SK-N-SH (cell line): Measurements from ENCODE around the gene SIT1. TPM values are rescaled to one million over a fixed set of nuclear protein-coding genes. Genes with fewer than 3 reads are reported as not detected.

Experiments
- CTCF ChIA-PET: fragments of 300-600, 350-600 bp; formaldehyde crosslinking; extraction: SDS; loops from one replicate; lab custom pipeline; 2021; lab: Yijun Ruan, JAX
- POLR2A ChIA-PET: fragments of 350-600 bp; sonication (Branson Sonifier 250); formaldehyde crosslinking; extraction: SDS; loops from one replicate; lab custom pipeline; 2020; ENCODE audit warnings: antibody characterized with exemption, inconsistent platforms; lab: Yijun Ruan, JAX
- DNase-seq: peaks from one replicate; pipeline ENCODE4 v3.0.0; 2012
- H2AFZ ChIP-seq: fragments of 200-600 bp; sonication (generic); 2 replicates; pipeline ENCODE4 v1.8.1; 2016; ENCODE audit warnings: antibody characterized with exemption, mild to moderate bottlenecking, low read depth
- H3F3A ChIP-seq: fragments of 200-600 bp; sonication (generic); replicated peaks from 2 replicates; pipeline ENCODE3; 2016; ENCODE audit warnings: antibody characterized with exemption, mild to moderate bottlenecking; ENCODE audit not compliant: insufficient read depth
- H3K27ac ChIP-seq, 2 experiments: fragments of 200-500 bp in 1 of 2; fragments of 200-600 bp in 1 of 2; sonication (Bioruptor generic) in 1 of 2; sonication (generic), shearing (Covaris generic) in 1 of 2; 2 replicates each; pipeline versions ENCODE4 v1.5.1 to v1.6.1; 2014 to 2016; ENCODE audit warnings: low read depth in 2 of 2, inconsistent platforms in 1 of 2, low read length in 1 of 2, mild to moderate bottlenecking in 1 of 2, mixed read lengths in 1 of 2
- H3K27me3 ChIP-seq: fragments of 200-600 bp; sonication (generic), shearing (Covaris generic); 2 replicates; pipeline ENCODE4 v1.6.1; 2016; ENCODE audit warnings: mixed run types; ENCODE audit not compliant: insufficient read depth
- H3K36me3 ChIP-seq, 2 experiments: fragments of 200-500 bp in 1 of 2; fragments of 200-600 bp in 1 of 2; sonication (Bioruptor generic) in 1 of 2; sonication (generic) in 1 of 2; replicated peaks in 1 of 2; 2 replicates each; pipeline versions ENCODE3 to v1.5.1; 2014 to 2016; ENCODE audit warnings: low read length in 1 of 2, mild to moderate bottlenecking in 1 of 2; ENCODE audit not compliant: insufficient read depth in 2 of 2, control insufficient read depth in 1 of 2
- H3K4me1 ChIP-seq, 2 experiments: fragments of 200-500 bp in 1 of 2; fragments of 200-600 bp in 1 of 2; sonication (Bioruptor generic) in 1 of 2; sonication (generic), shearing (Covaris generic) in 1 of 2; 2 replicates each; pipeline versions ENCODE4 v1.5.1 to v1.6.1; 2014 to 2016; ENCODE audit warnings: low read depth in 1 of 2, low read length in 1 of 2, mixed run types in 1 of 2; ENCODE audit not compliant: insufficient read depth in 2 of 2, control insufficient read depth in 1 of 2
- H3K4me2 ChIP-seq: fragments of 200-600 bp; sonication (generic), shearing (Covaris generic); 2 replicates; pipeline ENCODE4 v1.6.1; 2017; ENCODE audit warnings: mixed run types
- H3K4me3 ChIP-seq, 2 experiments: fragments of 200-500 bp in 1 of 2; fragments of 200-600 bp in 1 of 2; sonication (Bioruptor generic) in 1 of 2; sonication (generic), shearing (Covaris generic) in 1 of 2; 2 replicates each; pipeline versions ENCODE4 v1.5.1 to v1.8.1; 2014 to 2016; ENCODE audit warnings: low read depth in 2 of 2, inconsistent platforms in 1 of 2, low read length in 1 of 2, mild to moderate bottlenecking in 1 of 2, mixed read lengths in 1 of 2, moderate library complexity in 1 of 2
- H3K79me2 ChIP-seq: fragments of 200-600 bp; sonication (generic); 2 replicates; pipeline ENCODE4 v1.8.1; 2017; ENCODE audit warnings: mild to moderate bottlenecking; ENCODE audit not compliant: insufficient read depth
- H3K9ac ChIP-seq: fragments of 200-600 bp; sonication (generic); 2 replicates; pipeline ENCODE4 v1.6.1; 2017; ENCODE audit warnings: mixed run types
- H3K9me2 ChIP-seq: fragments of 200-600 bp; sonication (generic); 2 replicates; pipeline ENCODE4 v1.6.1; 2017; ENCODE audit warnings: mixed run types
- H3K9me3 ChIP-seq: fragments of 200-600 bp; sonication (generic); 2 replicates; pipeline ENCODE4 v1.6.1; 2017; ENCODE audit warnings: mixed run types, mild to moderate bottlenecking, moderate library complexity
- H4K20me1 ChIP-seq: fragments of 200-600 bp; sonication (generic); 2 replicates; pipeline ENCODE4 v1.6.1; 2017; ENCODE audit warnings: mild to moderate bottlenecking, mixed run types; ENCODE audit not compliant: insufficient read depth
- ELF1 ChIP-seq: IDR thresholded peaks from 2 replicates; pipeline ENCODE4 v1.4.0; 2012
- FOSL2 ChIP-seq: IDR thresholded peaks from 2 replicates; pipeline ENCODE4 v1.4.0; 2012; ENCODE audit warnings: low read depth, mild to moderate bottlenecking, moderate library complexity, borderline replicate concordance
- FOXJ3 ChIP-seq: sonication (generic); formaldehyde crosslinking; IDR thresholded peaks from 2 replicates; pipeline ENCODE4 v1.5.1; 2020; ENCODE audit warnings: mild to moderate bottlenecking, missing genetic modification reagents
- GABPA ChIP-seq: IDR thresholded peaks from 2 replicates; pipeline ENCODE4 v1.4.0; 2012; ENCODE audit warnings: low read depth, mild to moderate bottlenecking
- GATA2 ChIP-seq: sonication (generic); formaldehyde crosslinking; IDR thresholded peaks from 2 replicates; pipeline ENCODE4 v1.5.0; 2020; ENCODE audit warnings: mild to moderate bottlenecking, missing genetic modification reagents
- JUND ChIP-seq: IDR thresholded peaks from 2 replicates; pipeline ENCODE4 v1.4.0; 2012
- MEF2A ChIP-seq: IDR thresholded peaks from 2 replicates; pipeline ENCODE4 v1.4.0; 2012; ENCODE audit warnings: low read depth, borderline replicate concordance
- POLR2AphosphoS5 ChIP-seq: IDR thresholded peaks from 2 replicates; pipeline ENCODE4 v1.6.1; 2012; ENCODE audit warnings: low read depth, low read length
- RAD21 ChIP-seq: IDR thresholded peaks from 2 replicates; pipeline ENCODE4 v1.6.1; 2012; ENCODE audit warnings: mild to moderate bottlenecking, low read length
- RCOR1 ChIP-seq: fragments of 150-350 bp; IDR thresholded peaks from 2 replicates; pipeline ENCODE4 v1.6.1; 2017; ENCODE audit warnings: antibody characterized with exemption, low read length
- RFX5 ChIP-seq: IDR thresholded peaks from 2 replicates; pipeline ENCODE4 v1.6.1; 2012; ENCODE audit warnings: mild to moderate bottlenecking, improper control_type of control experiment, low read length
- SIN3A ChIP-seq: IDR thresholded peaks from 2 replicates; pipeline ENCODE4 v1.6.1; 2012; ENCODE audit warnings: low read depth, mild to moderate bottlenecking, low read length, moderate library complexity, borderline replicate concordance
- SMC3 ChIP-seq: IDR thresholded peaks from 2 replicates; pipeline ENCODE4 v1.6.1; 2012; ENCODE audit warnings: low read depth, low read length, improper control_type of control experiment
- TAF1 ChIP-seq: IDR thresholded peaks from 2 replicates; pipeline ENCODE4 v1.6.1; 2012; ENCODE audit warnings: low read depth, mild to moderate bottlenecking, low read length, moderate library complexity, borderline replicate concordance
- TCF12 ChIP-seq: IDR thresholded peaks from 2 replicates; pipeline ENCODE4 v1.4.0; 2012
- TEAD4 ChIP-seq: IDR thresholded peaks from 2 replicates; pipeline ENCODE4 v1.4.0; 2012; ENCODE audit warnings: mild to moderate bottlenecking, borderline replicate concordance; ENCODE audit not compliant: insufficient read depth
- WGBS: methylation state at CpG from one replicate; pipeline ENCODE4 v1.1.6; 2017; ENCODE audit warnings: low lambda C conversion rate; 5-methylcytosine and 5-hydroxymethylcytosine counted together
- polyA plus RNA-seq, 3 experiments: library from polyadenylated mRNA; depleted of rRNA; stranded (reverse); fragments of >200 nt; gene quantifications; 2 replicates each; pipeline ENCODE4 v1.2.3, GENCODE V29; 2012
- TF ChIP-seq, protein P1 (sequence below): IDR thresholded peaks from 2 replicates; pipeline ENCODE4 v1.4.0; 2012; ENCODE audit warnings: low read depth, borderline replicate concordance
- TF ChIP-seq, protein P2 (sequence below): fragments of 150-350 bp; IDR thresholded peaks from 2 replicates; pipeline ENCODE4 v1.6.1; 2016; ENCODE audit warnings: mild to moderate bottlenecking, low read depth, low read length
- TF ChIP-seq, protein P3 (sequence below): IDR thresholded peaks from 2 replicates; pipeline ENCODE4 v1.4.0; 2012; ENCODE audit warnings: low read depth
- TF ChIP-seq, protein P4 (sequence below): IDR thresholded peaks from 2 replicates; pipeline ENCODE4 v1.6.1; 2012; ENCODE audit warnings: mild to moderate bottlenecking, low read depth, low read length, moderate library complexity

The SIT1 gene
- polyA plus RNA-seq, 1 of the 3 experiments (the other 2 are of a cell fraction) = not detected

DNA sequence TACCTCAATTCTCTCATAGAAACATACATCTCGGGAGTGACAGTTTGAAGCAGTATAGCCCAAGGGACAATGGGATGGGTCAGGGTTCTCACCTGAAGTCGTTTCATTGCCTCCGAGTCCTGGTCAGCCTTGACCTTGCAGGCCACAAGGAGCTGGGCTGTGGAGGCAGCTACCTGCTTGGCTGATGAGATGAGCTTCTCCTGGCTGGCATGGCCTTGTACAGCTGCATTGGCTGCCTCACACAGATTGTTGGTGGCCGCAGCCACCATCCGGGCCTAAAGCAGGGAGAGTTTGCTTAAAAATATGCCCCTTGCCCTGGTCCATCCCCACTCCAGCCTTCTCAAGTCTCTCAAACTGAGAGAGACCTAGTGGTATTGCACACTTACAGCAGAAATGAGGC lies 47.5 kb upstream of the SIT1 start:
- POLR2A ChIA-PET = no interaction called here
- Histone ChIP-seq H3K4me2 (no peak overlapping the region), H3K27me3 (no peaks in the 10 kb centered on the region), H3K9me2 (no peaks in the 10 kb centered on the region), H3K4me3 (no peak overlapping the region), H3K9me3 (no peaks in the 10 kb centered on the region), H3F3A (peaks cover 49% of the 10 kb centered on the region), H3K79me2 (no peaks in the 10 kb centered on the region), H4K20me1 (no peaks in the 10 kb centered on the region), H3K36me3 (peaks cover 50 to 63% of the 10 kb centered on the region in 2 experiments), H2AFZ (no peak overlapping the region), H3K27ac (no peak overlapping the region)
- WGBS = 100% methylated on average over 3 of the region's 5 CpGs
- DNase-seq = no peak
- CTCF ChIA-PET = interaction anchor here (0.9 to 8.3 kb wide), 7 partner anchors 11 to 86 kb away, joined by 3 to 183 read pairs (median 30); partner anchors contain the start of genes ARHGEF39, CCDC107, CREB3 and RMRP
- TF ChIP-seq GATA2 (CRISPR knock-in tag) = no peak
- TF ChIP-seq SMC3 = no peak
- TF ChIP-seq SIN3A = no peak
- no peak for TF ChIP-seq ELF1
- TF ChIP-seq, protein P1, sequence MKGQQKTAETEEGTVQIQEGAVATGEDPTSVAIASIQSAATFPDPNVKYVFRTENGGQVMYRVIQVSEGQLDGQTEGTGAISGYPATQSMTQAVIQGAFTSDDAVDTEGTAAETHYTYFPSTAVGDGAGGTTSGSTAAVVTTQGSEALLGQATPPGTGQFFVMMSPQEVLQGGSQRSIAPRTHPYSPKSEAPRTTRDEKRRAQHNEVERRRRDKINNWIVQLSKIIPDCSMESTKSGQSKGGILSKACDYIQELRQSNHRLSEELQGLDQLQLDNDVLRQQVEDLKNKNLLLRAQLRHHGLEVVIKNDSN = no peak
- TF ChIP-seq, protein P2, sequence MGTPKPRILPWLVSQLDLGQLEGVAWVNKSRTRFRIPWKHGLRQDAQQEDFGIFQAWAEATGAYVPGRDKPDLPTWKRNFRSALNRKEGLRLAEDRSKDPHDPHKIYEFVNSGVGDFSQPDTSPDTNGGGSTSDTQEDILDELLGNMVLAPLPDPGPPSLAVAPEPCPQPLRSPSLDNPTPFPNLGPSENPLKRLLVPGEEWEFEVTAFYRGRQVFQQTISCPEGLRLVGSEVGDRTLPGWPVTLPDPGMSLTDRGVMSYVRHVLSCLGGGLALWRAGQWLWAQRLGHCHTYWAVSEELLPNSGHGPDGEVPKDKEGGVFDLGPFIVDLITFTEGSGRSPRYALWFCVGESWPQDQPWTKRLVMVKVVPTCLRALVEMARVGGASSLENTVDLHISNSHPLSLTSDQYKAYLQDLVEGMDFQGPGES = no peak
- TF ChIP-seq RFX5 = no peak
- no peak for TF ChIP-seq POLR2AphosphoS5
- TF ChIP-seq, protein P3, sequence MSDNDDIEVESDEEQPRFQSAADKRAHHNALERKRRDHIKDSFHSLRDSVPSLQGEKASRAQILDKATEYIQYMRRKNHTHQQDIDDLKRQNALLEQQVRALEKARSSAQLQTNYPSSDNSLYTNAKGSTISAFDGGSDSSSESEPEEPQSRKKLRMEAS = no peak
- no peak for TF ChIP-seq JUND
- TF ChIP-seq FOSL2 = no peak
- no peak for TF ChIP-seq FOXJ3 (CRISPR knock-in tag)
- TF ChIP-seq TAF1 = no peak
- no peak for TF ChIP-seq MEF2A
- TF ChIP-seq TCF12 = no peak
- TF ChIP-seq TEAD4 = no peak
- no peak for TF ChIP-seq GABPA
- no peak for TF ChIP-seq RCOR1
- no peak for TF ChIP-seq RAD21
- TF ChIP-seq, protein P4, sequence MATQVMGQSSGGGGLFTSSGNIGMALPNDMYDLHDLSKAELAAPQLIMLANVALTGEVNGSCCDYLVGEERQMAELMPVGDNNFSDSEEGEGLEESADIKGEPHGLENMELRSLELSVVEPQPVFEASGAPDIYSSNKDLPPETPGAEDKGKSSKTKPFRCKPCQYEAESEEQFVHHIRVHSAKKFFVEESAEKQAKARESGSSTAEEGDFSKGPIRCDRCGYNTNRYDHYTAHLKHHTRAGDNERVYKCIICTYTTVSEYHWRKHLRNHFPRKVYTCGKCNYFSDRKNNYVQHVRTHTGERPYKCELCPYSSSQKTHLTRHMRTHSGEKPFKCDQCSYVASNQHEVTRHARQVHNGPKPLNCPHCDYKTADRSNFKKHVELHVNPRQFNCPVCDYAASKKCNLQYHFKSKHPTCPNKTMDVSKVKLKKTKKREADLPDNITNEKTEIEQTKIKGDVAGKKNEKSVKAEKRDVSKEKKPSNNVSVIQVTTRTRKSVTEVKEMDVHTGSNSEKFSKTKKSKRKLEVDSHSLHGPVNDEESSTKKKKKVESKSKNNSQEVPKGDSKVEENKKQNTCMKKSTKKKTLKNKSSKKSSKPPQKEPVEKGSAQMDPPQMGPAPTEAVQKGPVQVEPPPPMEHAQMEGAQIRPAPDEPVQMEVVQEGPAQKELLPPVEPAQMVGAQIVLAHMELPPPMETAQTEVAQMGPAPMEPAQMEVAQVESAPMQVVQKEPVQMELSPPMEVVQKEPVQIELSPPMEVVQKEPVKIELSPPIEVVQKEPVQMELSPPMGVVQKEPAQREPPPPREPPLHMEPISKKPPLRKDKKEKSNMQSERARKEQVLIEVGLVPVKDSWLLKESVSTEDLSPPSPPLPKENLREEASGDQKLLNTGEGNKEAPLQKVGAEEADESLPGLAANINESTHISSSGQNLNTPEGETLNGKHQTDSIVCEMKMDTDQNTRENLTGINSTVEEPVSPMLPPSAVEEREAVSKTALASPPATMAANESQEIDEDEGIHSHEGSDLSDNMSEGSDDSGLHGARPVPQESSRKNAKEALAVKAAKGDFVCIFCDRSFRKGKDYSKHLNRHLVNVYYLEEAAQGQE = no peak
- TF ChIP-seq, all 33 proteins: peak for 0
- H3K4me1 ChIP-seq = no peaks in the 10 kb centered on the region
- H3K9ac ChIP-seq = no peak overlapping the region
